Muscle layer of duodenum (tissue), 2 donors: ENCODE measurements around the gene GFI1B.
"Not testable (repeated sequence)": the region's sequence is repeated elsewhere in the genome, so short reads cannot be mapped to it uniquely, and the experiment has no call there.

Experiments used
- H3K27ac ChIP-seq: one replicate; pipeline ENCODE4 v1.7.0; 2013; ENCODE audit warnings: mild to moderate bottlenecking, low read length
- H3K27me3 ChIP-seq: one replicate; pipeline ENCODE4 v1.7.0; 2013; ENCODE audit warnings: low read depth, mild to moderate bottlenecking, control low read depth, low read length
- H3K36me3 ChIP-seq, 2 donors: one replicate each; pipeline ENCODE4 v1.7.0; 2013; ENCODE audit warnings: low read length in 2 of 2, control low read depth in 1 of 2, mild to moderate bottlenecking in 1 of 2; ENCODE audit not compliant: insufficient read depth in 2 of 2, control insufficient read depth in 1 of 2
- H3K4me1 ChIP-seq, 2 donors: one replicate each; pipeline ENCODE4 v1.7.0; 2013; ENCODE audit warnings: low read length in 2 of 2, mild to moderate bottlenecking in 2 of 2, control low read depth in 1 of 2, moderate library complexity in 1 of 2; ENCODE audit not compliant: insufficient read depth in 2 of 2, control insufficient read depth in 1 of 2
- H3K4me3 ChIP-seq, 2 donors: one replicate each; pipeline ENCODE4 v1.7.0; 2013; ENCODE audit warnings: low read length in 2 of 2, low read depth in 1 of 2, mild to moderate bottlenecking in 1 of 2
- H3K9me3 ChIP-seq, 2 donors: one replicate each; pipeline ENCODE4 v1.7.0; 2013; ENCODE audit warnings: low read length in 2 of 2, control low read depth in 1 of 2, mild to moderate bottlenecking in 1 of 2; ENCODE audit not compliant: control insufficient read depth in 1 of 2
- donor health status: healthy.

GFI1B gene

GRCh38 chr9:132994410-132995120, 16.1 kb downstream of the GFI1B start:
- no peaks in the 10 kb centered on the region for H3K27me3 ChIP-seq
- no peaks in the 10 kb centered on the region for H3K9me3 ChIP-seq
- no peaks in the 10 kb centered on the region for H3K4me1 ChIP-seq
- no peak overlapping the region for H3K27ac ChIP-seq
- no peak overlapping the region for H3K4me3 ChIP-seq
- H3K36me3 ChIP-seq: no peaks in the 10 kb centered on the region

- Histone ChIP-seq H3K9me3 (no peaks in the 10 kb centered on the region), H3K27ac (no peak overlapping the region), H3K4me3 (no peak overlapping the region), H3K27me3 (no peaks in the 10 kb centered on the region), H3K4me1 (no peaks in the 10 kb centered on the region), H3K36me3 (no peaks in the 10 kb centered on the region)
Observed at GRCh38 chr9:132995121-132995420, 16.6 kb downstream of the GFI1B start.

DNA sequence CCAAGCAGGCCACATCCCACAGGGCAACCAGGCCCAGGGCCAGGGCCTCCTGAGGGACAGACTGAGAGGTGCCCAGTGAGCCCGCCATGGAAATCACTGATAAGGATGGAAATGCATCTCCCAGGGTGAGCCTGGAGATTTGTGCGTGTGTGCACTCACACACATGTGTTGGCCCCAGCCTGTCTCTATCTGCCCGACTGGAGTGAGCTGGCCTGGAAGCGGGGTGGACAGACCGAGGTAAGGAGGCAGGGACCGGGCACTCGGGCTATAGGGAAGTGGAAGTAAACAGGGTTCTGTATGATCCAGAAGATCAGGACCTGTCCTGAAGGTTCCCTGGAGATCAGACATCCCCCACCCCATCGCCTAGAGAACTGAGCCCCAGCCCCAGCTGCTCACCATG, 17.4 kb downstream of the GFI1B start:
- Histone ChIP-seq H3K9me3 (no peaks in the 10 kb centered on the region), H3K27me3 (no peaks in the 10 kb centered on the region), H3K4me1 (no peaks in the 10 kb centered on the region), H3K36me3 (no peaks in the 10 kb centered on the region), H3K27ac (no peak overlapping the region), H3K4me3 (no peak overlapping the region)

GRCh38 chr9:132996526-132996925, 18.0 kb downstream of the GFI1B start:
- no peaks in the 10 kb centered on the region for H3K27me3 ChIP-seq

GRCh38 chr9:132997591-132997990, 19.1 kb downstream of the GFI1B start:
- no peaks in the 10 kb centered on the region for H3K4me1 ChIP-seq
- H3K27ac ChIP-seq: no peak overlapping the region
- no peaks in the 10 kb centered on the region for H3K9me3 ChIP-seq

More at GRCh38 chr9:132996526-132996925, 18.0 kb downstream of the GFI1B start:
- Histone ChIP-seq H3K4me3 (no peak overlapping the region), H3K27ac (no peak overlapping the region), H3K4me1 (no peaks in the 10 kb centered on the region), H3K9me3 (no peaks in the 10 kb centered on the region), H3K36me3 (no peaks in the 10 kb centered on the region)

DNA sequence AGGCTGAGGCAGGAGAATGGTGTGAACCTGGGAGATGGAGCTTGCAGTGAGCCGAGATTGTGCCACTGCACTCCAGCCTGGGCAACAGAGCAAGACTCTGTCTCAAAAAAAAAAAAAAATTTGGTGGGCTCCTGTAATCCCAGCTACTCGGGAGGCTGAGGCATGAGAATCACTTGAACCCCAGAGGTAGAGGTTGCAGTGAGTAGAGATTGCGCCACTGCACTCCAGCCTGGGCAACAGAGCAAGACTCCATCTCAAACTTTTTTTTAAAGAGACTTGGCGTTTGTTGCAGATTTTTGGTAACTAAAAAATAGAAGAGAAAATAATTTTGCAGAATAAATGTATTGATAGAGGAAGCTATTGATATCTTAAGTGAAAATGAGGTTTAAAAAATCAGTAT, 19.7 kb downstream of the GFI1B start:
- not testable (repeated sequence) for H3K4me1 ChIP-seq, H3K27ac ChIP-seq, H3K4me3 ChIP-seq, H3K9me3 ChIP-seq, H3K36me3 ChIP-seq, H3K27me3 ChIP-seq

More at GRCh38 chr9:132997591-132997990, 19.1 kb downstream of the GFI1B start:
- Histone ChIP-seq H3K27me3 (no peaks in the 10 kb centered on the region), H3K36me3 (no peaks in the 10 kb centered on the region), H3K4me3 (no peak overlapping the region)

DNA sequence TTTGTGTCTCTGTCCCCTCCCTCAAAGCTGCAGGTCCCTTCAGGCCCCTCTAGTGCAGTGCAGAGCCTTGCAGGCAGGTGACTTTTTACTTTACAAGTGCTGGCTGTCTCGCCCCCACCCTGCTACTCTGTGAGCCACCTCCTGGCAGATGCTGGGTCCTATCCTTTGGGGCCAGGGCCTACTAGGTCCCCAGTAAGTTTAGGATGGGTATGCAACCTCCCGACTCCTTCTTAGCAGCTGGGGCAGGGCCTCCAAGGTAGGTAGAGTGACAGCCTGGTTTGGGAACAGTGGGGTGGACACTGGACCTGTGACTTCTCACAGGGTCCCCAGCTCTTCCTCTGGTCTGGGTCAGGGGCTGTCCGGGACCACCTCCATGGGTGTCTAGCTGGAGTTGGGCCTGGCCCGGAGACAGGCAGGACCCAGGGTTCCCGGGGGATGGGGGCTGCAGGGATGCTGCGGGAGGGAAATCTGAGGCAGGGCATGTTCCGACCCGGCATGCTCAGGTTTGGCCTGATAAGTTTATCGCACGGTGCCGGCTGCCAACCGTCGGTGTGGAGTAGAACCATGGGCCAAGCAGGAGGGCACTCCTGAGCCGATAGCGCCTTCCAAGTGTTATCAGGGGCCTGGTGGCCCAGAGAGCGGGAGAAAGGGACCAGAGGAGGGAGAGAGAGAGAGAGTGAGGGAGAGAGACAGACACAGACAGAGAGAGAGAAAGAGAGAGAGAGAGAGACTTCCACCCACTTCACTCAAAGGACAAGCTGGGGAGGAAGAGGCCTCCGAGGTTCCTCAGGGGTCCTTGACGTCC, 20.5 kb downstream of the GFI1B start:
- H3K27me3 ChIP-seq: no peaks in the 10 kb centered on the region
- no peak overlapping the region for H3K27ac ChIP-seq
- no peak overlapping the region for H3K4me3 ChIP-seq
- no peaks in the 10 kb centered on the region for H3K36me3 ChIP-seq
- H3K4me1 ChIP-seq: no peaks in the 10 kb centered on the region
- no peaks in the 10 kb centered on the region for H3K9me3 ChIP-seq

GRCh38 chr9:133002147-133003070, 23.9 kb downstream of the GFI1B start:
- Histone ChIP-seq H3K4me3 (no peak overlapping the region), H3K9me3 (no peaks in the 10 kb centered on the region), H3K27me3 (no peaks in the 10 kb centered on the region), H3K27ac (no peak overlapping the region), H3K36me3 (no peaks in the 10 kb centered on the region), H3K4me1 (no peaks in the 10 kb centered on the region)

DNA sequence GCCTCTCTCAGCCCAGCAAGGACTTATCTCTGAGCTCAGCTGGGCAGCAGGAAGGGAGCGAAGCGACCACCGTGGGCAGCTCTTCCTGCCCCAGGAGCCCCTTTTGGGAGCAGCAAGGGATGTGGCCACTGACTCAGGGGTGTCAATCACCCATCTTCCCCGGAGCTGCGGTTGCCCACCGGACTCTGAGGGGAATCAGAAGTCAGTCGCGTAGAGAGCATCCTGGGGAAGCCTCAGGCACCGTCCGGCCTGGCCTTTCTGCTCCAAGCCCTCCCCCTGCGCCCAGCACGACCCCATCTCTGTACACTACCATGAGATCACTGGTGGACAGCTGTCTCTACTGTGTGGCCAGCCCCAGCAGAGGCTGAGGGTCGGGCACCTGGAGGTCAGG, 24.6 kb downstream of the GFI1B start:
- Histone ChIP-seq H3K4me1 (no peaks in the 10 kb centered on the region), H3K27me3 (no peaks in the 10 kb centered on the region), H3K4me3 (no peak overlapping the region), H3K9me3 (no peaks in the 10 kb centered on the region), H3K27ac (no peak overlapping the region), H3K36me3 (no peaks in the 10 kb centered on the region)

GRCh38 chr9:133003671-133004090, 25.2 kb downstream of the GFI1B start:
- H3K27me3 ChIP-seq: no peaks in the 10 kb centered on the region
- H3K9me3 ChIP-seq: no peaks in the 10 kb centered on the region
- H3K4me1 ChIP-seq: no peaks in the 10 kb centered on the region
- H3K4me3 ChIP-seq: no peak overlapping the region
- H3K36me3 ChIP-seq: no peaks in the 10 kb centered on the region
- H3K27ac ChIP-seq: no peak overlapping the region
